ENCODE data around the gene SETMAR.

The SETMAR gene

GRCh38 chr3:4335840-4336562 is 32.8 kb downstream of the SETMAR start:
- DNase-seq (ENCODE audit: low read depth) = no peak
- TF ChIP-seq CTCF (IDR thresholded peaks at IDR 0.05; ENCODE audit: insufficient read depth, low read depth, low read length, missing control alignments) = no peak
- no peak overlapping the region for H3K4me3 ChIP-seq (ENCODE audit: low read length)

GRCh38 chr3:4336850-4337546 is 33.8 kb downstream of the SETMAR start:
- no peak for TF ChIP-seq CTCF (IDR thresholded peaks at IDR 0.05; ENCODE audit: insufficient read depth, low read depth, low read length, missing control alignments)
- DNase-seq (ENCODE audit: low read depth) = no peak
- no peak overlapping the region for H3K4me3 ChIP-seq (ENCODE audit: low read length)

- H3K4me3 ChIP-seq (ENCODE audit: low read length) = no peak overlapping the region
- no peak for DNase-seq (ENCODE audit: low read depth)
- TF ChIP-seq CTCF (IDR thresholded peaks at IDR 0.05; ENCODE audit: insufficient read depth, low read depth, low read length, missing control alignments) = no peak
These were observed 35.6 kb downstream of the SETMAR start for GRCh38 chr3:4338751-4339150.

GRCh38 chr3:4340077-4340410 is 36.9 kb downstream of the SETMAR start:
- TF ChIP-seq CTCF (IDR thresholded peaks at IDR 0.05; ENCODE audit: insufficient read depth, low read depth, low read length, missing control alignments) = no peak
- no peak overlapping the region for H3K4me3 ChIP-seq (ENCODE audit: low read length)
- no peak for DNase-seq (ENCODE audit: low read depth)

GRCh38 chr3:4340411-4341335 is 37.5 kb downstream of the SETMAR start:
- DNase-seq (ENCODE audit: low read depth) = no peak
- H3K4me3 ChIP-seq (ENCODE audit: low read length) = no peak overlapping the region
- no peak for TF ChIP-seq CTCF (IDR thresholded peaks at IDR 0.05; ENCODE audit: insufficient read depth, low read depth, low read length, missing control alignments)

GRCh38 chr3:4341336-4341675 is 38.1 kb downstream of the SETMAR start:
- H3K4me3 ChIP-seq (ENCODE audit: low read length) = no peak overlapping the region
- no peak for TF ChIP-seq CTCF (IDR thresholded peaks at IDR 0.05; ENCODE audit: insufficient read depth, low read depth, low read length, missing control alignments)
- no peak for DNase-seq (ENCODE audit: low read depth)

Measured in epithelial cell of esophagus (primary cell).